HG03135 (cell line): ENCODE data around the gene ELF4.
"Not testable (repeated sequence)": the region's sequence is repeated elsewhere in the genome, so short reads cannot be mapped to it uniquely, and the experiment has no call there.

Experiments
- ATAC-seq: cut with Tn5 transposase; IDR thresholded peaks from one replicate; pipeline ENCODE4 v1.9.1; 2021; ENCODE audit warnings: mild to moderate bottlenecking, moderate library complexity; ENCODE audit not compliant: unreplicated experiment

Gene ELF4

GRCh38 chrX:130115119-130115885, 5.0 kb upstream of the ELF4 start:
- ATAC-seq = not testable (repeated sequence)

- ATAC-seq = no peak
These were observed 3.9 kb upstream of the ELF4 start for GRCh38 chrX:130114141-130114588.

GRCh38 chrX:130111220-130112154, 1.2 kb upstream of the ELF4 start:
- no peak for ATAC-seq

GRCh38 chrX:130109429-130110378, 593 bp downstream of the ELF4 start:
- ATAC-seq = peak; percentile 12

GRCh38 chrX:130108647-130109428, 1.5 kb downstream of the ELF4 start:
- ATAC-seq = peak; percentile 49

GRCh38 chrX:130106071-130106470, 4.2 kb downstream of the ELF4 start:
- no peak for ATAC-seq

- no peak for ATAC-seq
These were observed 5.1 kb downstream of the ELF4 start for GRCh38 chrX:130105244-130105643.

GRCh38 chrX:130103605-130104004, 6.7 kb downstream of the ELF4 start:
- no peak for ATAC-seq

GRCh38 chrX:130100180-130100579, 10.1 kb downstream of the ELF4 start:
- no peak for ATAC-seq

- no peak for ATAC-seq
These were observed 12.1 kb downstream of the ELF4 start for GRCh38 chrX:130098210-130098552.

- no peak for ATAC-seq
These were observed 12.6 kb downstream of the ELF4 start for GRCh38 chrX:130097507-130098209.

- ATAC-seq = no peak
These were observed 14.9 kb downstream of the ELF4 start for GRCh38 chrX:130095249-130096030.

GRCh38 chrX:130094696-130095095, 15.6 kb downstream of the ELF4 start:
- no peak for ATAC-seq

GRCh38 chrX:130093271-130093670, 17.0 kb downstream of the ELF4 start:
- no peak for ATAC-seq

GRCh38 chrX:130091980-130092522, 18.2 kb downstream of the ELF4 start:
- peak; percentile 95 for ATAC-seq

GRCh38 chrX:130090364-130090763, 19.9 kb downstream of the ELF4 start:
- no peak for ATAC-seq

- ATAC-seq = no peak
These were observed 23.7 kb downstream of the ELF4 start for GRCh38 chrX:130086447-130087206.
